Inferior parietal cortex (tissue), 1 donor: ENCODE measurements around the gene FRMD4B.

Source experiments
- DNase-seq: peaks from one replicate; pipeline ENCODE4 v3.0.0-alpha.2; 2016; ENCODE audit errors: extremely low spot score

FRMD4B gene

DNA sequence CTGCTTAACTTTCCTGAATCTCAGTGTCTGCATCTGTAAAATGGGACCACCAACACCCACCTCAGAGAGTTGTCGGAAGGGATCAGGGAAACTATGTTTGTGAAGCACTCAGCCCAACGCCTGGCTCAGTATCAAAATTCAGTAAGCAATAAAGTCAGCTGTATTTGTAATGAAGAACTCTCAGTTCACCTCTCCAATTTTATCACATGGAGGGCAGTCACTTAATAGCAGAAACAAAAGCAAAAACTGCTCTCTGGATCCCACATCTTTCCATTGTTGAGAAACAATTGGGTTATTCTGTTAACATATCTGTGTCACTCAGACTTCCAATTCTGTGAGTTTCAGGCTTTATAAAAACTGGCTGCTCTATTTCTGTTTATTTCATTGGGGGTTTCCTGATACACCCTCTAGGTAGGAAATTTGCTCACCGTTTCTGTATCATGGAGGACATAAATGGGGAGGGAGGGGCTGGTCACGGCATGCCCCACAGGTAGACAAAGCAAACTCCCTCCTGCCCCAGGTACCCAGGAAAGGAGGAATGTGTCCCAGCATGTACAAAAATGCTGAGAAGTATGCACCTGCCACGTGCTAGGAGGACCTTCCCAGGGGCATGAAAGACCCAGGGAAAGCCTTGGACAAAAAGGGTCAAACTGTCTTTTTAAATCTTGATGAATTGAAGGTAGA, 182.1 kb downstream of the FRMD4B start:
- peak; percentile 45 for DNase-seq

DNA sequence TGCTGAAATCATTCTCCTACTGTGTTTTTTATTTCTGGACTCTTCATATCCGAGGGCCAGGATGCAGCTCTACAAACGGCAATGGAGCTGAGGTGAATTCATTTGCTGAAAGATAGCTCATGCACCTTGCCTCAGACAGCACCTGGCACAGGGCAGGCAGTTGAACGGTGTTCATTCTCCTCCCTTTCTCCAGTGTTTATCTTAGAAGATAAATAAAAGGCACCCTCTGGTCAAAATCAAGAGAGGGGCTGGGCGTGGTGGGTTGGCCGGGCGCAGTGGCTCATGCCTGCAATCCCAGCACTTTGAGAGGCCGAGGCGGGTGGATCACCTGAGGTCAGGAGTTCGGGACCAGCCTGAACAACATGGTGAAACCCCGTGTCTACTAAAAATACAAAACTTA, 184.2 kb downstream of the FRMD4B start:
- no peak for DNase-seq

DNA sequence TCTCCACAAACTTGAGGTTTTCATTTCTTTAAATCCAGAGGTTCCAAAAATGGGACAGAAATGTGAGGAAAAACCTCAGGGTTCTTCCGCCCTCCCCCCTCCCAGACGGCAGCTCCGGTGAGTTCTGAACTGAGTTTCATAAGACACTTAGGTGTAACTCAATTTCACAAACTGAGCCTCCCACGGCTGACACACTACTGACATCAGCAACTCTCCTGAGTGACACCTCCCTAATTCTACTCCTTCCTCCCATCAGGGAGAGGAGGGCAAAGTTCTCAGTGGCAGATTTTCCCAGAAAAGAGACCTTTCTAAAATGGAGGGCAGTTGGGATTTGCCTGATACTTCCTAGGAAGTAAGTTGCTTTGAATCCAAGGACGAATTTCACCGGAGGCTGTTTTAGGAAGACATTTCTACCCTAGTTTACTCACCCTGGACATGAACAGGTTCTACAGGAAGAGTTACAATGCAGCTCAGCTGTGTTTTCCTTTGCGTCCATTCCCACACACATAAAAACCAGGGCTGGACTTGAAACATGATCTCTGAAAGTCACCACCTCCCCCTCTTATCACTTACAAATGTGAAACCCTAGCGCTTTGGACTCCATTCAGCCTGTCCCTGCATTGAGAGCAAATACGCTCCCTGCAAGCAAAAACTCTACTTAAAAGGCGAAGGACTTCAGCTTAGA, 185.4 kb downstream of the FRMD4B start:
- DNase-seq, result no peak

DNA sequence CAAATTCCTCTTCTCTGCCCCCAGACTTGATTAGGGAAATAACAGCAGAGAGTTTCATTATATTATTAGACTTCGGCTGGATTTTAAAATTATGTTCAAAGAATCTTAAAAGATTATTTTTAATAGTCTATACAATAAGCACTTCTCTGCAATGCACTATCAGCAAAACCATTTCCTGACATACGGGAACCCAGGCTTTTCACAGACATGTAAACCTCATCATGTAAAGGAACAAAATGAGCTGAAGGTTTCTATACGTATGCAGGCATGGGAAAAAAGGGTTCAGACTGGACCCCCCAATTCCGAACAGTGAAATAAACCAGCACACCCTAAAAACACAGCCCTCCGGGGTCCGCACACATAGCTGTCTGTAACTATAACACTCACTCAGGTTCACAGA, 185.9 kb downstream of the FRMD4B start:
- no peak for DNase-seq

DNA sequence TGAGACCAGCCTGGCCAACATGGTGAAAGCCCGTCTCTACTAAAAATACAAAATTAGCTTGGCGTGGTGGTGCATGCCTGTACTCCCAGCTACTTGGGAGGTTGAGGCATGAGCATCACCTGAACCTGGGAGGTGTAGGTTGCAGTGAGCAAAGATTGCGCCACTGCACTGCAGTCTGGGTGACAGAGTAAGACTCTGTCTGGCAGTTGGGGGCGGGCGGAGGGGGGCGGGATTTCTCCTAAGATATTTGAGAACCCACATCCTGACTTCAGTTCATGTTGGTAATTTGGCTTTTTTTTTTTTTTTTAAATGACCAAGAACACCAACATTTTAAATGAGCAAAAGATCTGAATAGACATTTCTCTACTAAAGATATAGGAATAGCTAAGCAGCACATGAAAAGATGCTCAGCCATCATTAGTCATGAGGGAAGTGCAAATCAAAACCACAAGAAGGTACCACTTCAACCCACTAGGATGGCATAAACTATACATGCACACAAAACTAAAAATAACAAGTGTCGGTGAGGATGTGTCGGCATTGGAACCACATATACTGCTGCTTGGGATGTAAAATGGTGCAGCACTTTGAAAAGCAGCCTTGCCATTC, 187.9 kb downstream of the FRMD4B start:
- DNase-seq, result no peak

DNA sequence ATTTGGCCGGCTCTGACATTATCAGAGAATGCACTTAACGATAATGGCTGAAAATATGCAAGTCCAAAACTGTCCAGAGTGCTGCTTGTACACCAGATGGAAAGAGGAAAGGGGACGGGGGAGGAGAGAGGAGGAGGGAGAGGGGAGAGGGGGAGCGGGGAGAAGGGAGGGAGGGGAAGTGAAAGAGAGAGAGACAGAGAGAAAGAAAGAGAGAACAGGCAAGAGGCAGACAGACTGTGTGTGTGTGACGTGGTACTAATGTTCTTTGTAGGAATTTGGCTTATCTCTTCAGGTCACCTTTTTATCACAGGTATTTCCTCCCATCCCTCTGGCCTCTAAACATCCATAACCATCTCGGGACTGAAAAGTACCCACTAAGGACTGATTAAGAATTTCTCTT, 188.4 kb downstream of the FRMD4B start:
- no peak for DNase-seq

DNA sequence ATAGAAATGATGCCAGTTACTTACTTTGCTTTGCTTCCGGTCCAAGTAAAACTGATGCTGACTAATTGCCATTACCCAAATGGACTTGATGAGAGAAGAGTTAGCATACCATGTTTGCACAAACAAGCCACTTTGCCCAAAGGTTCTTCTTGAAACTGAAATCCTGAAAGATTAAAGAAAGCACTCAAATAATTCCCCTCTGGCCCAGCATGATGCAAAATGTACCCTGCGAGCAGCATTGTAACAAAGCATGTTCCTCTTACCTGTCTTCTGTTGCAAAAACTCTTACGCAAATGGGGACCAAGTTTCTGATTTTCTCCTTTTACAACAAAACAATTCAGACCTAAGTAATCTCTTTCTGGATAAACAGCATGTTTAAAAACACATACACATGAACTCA, 189.0 kb downstream of the FRMD4B start:
- no peak for DNase-seq

DNA sequence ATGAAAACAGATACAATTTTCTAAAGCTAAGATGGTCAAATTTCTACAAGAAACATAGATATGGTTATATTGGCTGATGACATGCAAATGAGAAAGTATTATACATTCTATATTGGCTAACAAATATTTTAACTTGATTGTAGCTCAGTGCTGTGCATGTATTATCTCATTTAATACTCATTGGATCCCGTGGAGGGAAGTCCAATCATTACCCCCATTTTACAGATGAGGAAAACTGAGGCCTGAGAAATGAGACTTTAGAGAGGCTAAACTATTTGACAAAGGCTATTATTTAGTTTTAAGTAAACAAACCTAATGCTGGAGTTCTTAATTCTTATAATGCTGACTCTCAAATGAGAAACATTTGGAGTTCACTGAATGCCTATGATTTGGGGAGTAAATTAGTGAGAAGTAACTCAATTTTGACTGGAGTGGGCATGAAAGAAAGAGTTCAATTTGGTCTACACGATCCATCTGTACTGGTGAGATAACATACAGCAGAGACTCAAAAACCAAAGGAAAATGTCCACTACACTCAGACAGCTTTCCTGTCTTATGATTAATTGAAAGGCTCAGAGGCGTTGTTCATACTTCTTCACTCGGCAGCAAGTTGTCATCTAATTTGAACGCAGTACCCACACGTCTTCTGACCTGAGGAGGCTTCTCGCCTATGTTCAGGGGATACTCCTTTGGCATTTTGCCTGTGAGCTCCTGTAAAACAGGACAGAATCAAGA, 191.3 kb downstream of the FRMD4B start:
- no peak for DNase-seq

DNA sequence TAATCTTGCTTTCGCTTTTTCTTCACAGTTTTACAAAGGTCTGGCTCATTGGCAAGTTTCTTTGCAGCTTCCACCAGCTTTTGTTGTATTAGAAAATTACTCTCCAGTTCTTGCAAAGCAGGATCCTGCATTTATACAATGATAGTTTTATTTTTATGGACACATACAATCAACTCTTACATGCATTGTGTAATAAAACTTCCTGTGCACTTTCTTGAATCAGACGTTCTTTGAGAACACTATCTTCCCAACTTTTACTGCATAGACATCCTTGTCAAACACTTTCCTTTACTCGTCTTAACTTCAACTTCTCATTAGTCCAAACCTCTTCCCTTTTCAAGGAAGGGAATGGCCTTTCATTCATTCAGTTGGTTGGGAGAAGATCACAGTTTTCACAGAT, 192.1 kb downstream of the FRMD4B start:
- DNase-seq, result no peak

DNA sequence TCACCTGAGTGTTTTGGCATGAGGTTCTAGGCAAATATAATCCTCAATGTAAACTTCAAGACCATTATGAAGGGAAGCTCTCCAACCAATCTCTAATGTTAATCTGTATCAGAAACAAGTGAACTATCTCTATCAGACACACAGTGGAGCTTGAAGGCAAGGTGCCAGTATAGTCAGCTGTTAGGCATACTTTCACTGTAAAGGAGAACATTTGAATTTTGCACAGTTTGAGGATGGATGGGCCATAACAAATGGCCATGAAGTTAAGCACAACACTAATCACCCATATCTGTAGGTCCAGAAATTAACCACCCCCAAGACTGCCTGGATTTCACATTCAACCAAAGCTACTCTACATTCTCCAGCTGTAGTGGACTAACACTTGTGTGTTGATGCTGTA, 194.4 kb downstream of the FRMD4B start:
- no peak for DNase-seq

DNA sequence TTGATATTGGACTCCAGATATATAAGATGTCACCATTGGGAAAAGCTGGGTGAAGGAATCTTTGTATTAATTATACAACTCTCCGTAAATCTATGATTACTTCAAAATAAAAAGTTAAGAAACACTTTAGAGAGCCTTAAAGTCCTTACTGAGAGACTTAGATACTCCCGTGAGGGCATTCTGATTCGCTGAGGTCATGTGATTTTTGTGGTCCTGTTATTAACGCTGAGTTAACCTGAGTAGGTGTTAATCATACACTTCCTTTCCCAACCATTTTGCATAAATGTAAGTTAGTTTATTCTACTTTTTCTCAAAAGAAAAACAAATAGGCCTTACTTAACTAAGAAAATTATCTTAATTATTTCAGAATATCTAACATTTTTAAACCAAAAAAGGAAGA, 196.4 kb downstream of the FRMD4B start:
- no peak for DNase-seq

DNA sequence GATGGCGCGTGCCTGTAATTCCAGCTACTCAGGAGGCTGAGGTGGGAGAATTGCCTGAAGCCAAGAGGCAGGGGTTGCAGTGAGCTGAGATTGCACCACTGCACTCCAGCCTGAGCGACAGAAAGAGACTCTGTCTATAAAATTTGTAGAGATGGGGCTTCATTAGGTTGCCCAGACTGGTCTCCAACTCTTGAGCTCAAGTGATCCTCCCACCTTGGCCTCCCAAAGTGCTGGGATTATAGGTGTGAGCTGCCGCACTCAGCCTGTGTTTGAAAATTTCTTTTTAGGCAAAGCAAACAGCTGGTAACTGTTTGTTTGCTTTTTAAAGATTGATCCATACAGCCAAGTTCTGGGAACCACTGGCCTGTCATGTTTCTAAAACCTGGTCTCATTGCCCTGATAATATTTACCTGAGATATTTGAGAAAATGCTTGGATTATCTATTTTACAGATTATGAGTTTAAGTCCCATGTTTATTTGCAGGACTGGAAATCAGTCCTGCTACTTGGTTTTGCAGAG, 199.3 kb downstream of the FRMD4B start:
- DNase-seq, result no peak

DNA sequence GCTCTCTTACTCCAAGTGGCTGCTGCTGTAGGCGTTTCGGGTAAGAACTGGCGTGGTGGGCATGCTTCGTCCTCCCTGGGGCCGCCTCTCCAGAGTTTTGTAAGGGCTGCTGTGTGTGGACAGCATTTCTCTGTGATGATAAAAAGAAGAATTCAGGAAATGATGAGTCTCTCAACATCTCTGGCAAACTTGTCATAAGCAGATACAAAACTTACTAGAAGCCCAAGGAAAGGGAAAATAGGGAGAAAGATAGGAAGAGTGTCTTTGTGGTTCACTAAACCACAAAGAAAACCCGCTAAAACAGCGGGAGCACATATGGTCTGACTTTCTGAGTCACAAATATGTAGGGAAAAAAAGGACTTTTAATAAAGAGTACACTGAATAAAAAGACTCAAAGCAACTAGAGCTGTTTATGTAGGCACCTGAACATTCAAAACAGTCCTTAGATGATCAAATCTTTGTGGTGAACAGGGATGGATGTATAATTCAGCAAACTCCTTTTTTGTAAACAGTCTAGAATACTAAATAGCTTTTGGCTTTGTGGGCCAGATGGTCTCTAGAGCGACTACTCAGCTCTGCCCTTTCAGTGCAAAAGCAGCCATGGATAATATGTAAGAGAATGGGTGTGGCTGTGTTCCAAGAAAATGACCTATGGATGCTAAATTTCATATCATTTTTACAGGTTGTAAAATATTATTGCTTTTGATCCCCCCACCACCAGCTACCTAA, 203.1 kb downstream of the FRMD4B start:
- DNase-seq, result no peak

DNA sequence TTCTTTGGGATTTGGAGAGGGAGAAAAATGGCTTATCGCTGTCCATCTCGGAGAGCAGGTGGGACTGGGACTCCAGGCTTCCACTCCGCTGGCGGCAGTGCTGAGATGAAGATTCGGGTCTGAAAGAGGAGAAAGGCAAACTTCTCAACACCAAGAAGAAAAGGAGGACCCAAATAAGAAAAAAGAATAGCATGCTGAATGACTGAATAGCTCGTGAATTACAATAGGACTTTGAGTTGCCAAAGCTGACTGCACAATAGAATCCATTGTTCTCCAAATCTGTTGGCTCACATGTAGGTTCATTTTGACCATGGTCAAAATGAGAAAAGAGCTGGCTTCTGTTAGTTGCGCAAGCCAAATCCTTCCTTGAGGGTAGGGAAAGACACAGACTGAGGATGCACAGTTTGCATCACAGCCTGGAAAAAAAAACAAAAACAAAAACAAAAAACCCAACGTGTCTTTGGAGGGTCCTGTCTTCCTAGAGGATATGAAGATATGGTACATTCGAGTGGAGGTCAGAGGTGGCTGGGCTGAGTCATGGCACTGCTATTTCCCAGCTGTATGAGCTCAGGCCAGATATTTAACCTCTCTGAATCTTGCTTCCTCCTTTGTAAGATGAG, 204.2 kb downstream of the FRMD4B start:
- DNase-seq, result peak; percentile 80

DNA sequence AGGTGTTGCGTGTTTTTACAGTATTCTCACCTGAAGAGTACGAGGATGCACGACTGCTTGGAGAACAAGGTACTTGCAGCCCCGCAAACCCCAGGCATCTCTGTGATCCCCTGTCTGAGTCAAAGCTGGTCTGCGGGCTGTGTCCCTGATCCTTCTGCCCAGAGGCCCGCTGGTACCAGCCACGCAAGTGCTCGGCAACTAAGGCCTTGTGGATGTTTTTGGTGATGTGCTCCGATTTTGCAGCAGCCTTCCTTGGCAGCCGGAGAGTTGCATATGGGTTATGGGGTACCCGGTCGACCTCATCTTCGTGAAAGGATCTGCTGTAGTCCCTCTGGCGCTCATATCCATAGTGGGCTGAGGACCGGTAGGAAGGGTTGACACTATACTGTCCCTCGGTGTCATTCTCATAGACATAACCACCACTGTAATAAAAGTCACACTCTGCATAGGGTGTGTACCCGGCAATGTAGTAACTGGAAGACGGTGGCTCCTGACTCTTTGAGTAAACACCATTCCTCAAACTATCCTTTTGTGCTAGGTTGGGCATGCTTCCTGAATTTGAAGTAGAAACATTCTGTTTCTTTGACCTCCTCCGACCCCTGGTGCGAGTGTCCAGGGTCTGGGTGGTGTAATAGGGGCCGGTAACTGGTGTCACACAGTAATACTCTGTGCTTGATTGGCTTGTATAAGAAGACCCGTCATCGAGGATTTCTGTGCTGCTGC, 204.9 kb downstream of the FRMD4B start:
- no peak for DNase-seq

DNA sequence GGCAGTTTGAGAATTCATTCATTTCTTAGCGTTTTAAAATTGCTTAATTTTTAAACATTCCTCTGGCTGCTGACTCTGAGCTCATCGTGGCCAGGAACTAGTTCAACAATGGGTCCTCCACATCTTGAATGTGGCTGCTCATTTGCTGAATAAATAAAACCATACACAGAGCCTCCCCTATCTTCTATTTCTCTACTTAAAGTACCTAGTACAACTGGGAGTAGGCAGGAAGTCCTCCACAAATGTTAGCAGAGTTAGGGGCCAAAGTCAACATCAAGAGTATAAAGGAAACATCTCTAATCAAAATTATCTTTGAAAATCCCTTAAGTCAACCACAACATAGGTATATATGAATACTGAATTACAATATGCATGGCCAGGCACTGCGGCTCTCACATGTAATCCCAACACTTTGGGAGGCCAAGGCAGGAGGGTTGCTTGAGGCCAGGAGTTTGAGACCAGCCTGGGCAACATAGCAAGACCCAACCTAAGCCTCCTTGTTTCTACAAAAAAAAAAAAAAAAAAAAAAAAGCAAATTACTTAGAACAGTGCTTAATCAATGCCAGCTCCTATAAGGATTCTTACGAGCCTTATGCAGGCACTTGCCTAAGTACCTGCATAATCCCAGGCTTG, 206.0 kb downstream of the FRMD4B start:
- no peak for DNase-seq

DNA sequence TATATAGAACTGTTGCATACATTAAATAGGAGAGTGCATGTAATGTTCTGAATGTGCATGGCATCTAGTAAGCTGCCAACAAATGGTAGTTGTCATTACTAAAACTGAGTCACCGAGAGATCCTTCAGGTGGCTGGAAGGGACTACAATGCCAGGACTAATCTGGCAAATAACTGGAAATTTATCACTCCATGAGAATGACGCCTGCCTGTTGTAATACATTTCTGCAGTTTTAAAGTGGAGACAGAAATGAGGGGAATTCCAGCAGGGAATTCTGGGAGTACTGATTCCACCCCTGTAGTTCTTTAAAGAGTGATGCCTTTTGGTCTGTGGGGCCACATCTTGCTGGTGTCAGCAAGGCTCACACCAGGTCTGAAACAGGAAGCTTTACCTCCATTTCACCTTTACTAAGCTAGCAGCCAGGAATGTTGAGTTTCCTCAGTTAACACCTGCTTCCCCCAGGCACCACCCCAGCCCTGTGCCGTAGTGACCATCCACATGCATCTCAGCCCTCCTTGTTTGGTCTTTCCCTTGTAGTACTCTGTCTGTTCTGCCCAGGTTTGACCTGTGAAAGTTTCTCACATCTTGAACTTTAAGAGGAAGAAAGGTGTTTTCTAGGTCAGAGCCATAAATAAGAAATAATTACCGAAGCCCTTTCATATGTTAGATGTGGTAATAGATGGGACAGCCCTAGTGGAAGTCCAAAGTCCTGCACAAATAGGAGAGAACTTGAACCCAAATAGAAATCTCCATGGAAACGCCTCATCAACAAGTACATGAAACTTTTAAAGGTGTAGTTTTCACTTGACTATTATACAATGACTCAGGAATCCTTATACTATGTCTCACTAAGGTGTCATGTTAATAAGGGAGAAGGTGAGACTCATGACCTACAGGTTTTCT, 206.8 kb downstream of the FRMD4B start:
- no peak for DNase-seq

DNA sequence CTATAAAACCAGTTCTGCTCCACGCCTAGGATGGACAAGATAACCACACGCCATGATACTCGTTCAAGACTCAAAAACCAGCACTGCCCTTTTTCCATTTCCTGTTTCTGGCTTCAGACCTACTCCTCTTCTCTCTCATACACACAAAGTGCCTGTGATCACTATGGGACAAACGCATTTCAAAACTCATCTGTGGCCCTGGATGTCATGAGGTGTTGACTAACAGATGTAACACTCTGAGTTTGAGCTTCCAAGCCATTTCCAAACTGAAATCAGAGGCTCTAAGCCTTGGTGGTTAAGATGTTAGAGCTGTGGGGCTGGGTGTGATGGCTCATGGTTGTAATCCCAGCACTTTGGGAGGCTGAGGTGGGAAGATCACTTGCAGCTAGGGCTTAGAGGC, 207.8 kb downstream of the FRMD4B start:
- no peak for DNase-seq
